ENCODE results near the gene TRPV4. TPM values are rescaled to one million over a fixed set of nuclear protein-coding genes. Genes with fewer than 3 reads are reported as not detected.

TRPV4 gene
- polyA plus RNA-seq, 1 donor = 0.75 TPM

GRCh38 chr12:109808876-109809646, 24.1 kb downstream of the TRPV4 start:
- DNase-seq (ENCODE audit: low read depth) = no peak

GRCh38 chr12:109807954-109808643, 25.1 kb downstream of the TRPV4 start:
- DNase-seq (ENCODE audit: low read depth) = no peak

- peak; percentile 6 for DNase-seq (ENCODE audit: low read depth)
These were observed 28.1 kb downstream of the TRPV4 start for GRCh38 chr12:109804820-109805761.

GRCh38 chr12:109803678-109804077, 29.5 kb downstream of the TRPV4 start:
- DNase-seq (ENCODE audit: low read depth) = no peak

- no peak for DNase-seq (ENCODE audit: low read depth)
These were observed 30.4 kb downstream of the TRPV4 start for GRCh38 chr12:109802828-109803227.

- DNase-seq (ENCODE audit: low read depth) = no peak
These were observed 32.7 kb downstream of the TRPV4 start for GRCh38 chr12:109800536-109800935.

GRCh38 chr12:109798691-109799090, 34.5 kb downstream of the TRPV4 start:
- no peak for DNase-seq (ENCODE audit: low read depth)

GRCh38 chr12:109797905-109798669, 35.1 kb downstream of the TRPV4 start:
- no peak for DNase-seq (ENCODE audit: low read depth)

GRCh38 chr12:109796057-109796456, 37.1 kb downstream of the TRPV4 start:
- no peak for DNase-seq (ENCODE audit: low read depth)

- DNase-seq (ENCODE audit: low read depth) = no peak
These were observed 38.2 kb downstream of the TRPV4 start for GRCh38 chr12:109795023-109795422.

GRCh38 chr12:109793826-109794501, 39.2 kb downstream of the TRPV4 start:
- DNase-seq (ENCODE audit: low read depth) = no peak

- DNase-seq (ENCODE audit: low read depth) = no peak
These were observed 39.8 kb downstream of the TRPV4 start for GRCh38 chr12:109793411-109793810.

GRCh38 chr12:109792992-109793391, 40.2 kb downstream of the TRPV4 start:
- no peak for DNase-seq (ENCODE audit: low read depth)

- DNase-seq (ENCODE audit: low read depth) = no peak
These were observed 43.6 kb downstream of the TRPV4 start for GRCh38 chr12:109789526-109790048.

- no peak for DNase-seq (ENCODE audit: low read depth)
These were observed 46.4 kb downstream of the TRPV4 start for GRCh38 chr12:109786799-109787198.

- no peak for DNase-seq (ENCODE audit: low read depth)
These were observed 47.3 kb downstream of the TRPV4 start for GRCh38 chr12:109785854-109786253.

- DNase-seq (ENCODE audit: low read depth) = no peak
These were observed 49.3 kb downstream of the TRPV4 start for GRCh38 chr12:109783965-109784244.

GRCh38 chr12:109783135-109783964, 49.8 kb downstream of the TRPV4 start:
- DNase-seq (ENCODE audit: low read depth) = no peak

GRCh38 chr12:109782326-109782703, 50.9 kb downstream of the TRPV4 start:
- no peak for DNase-seq (ENCODE audit: low read depth)

All from forelimb muscle (tissue), 1 donor.